Measurements from ENCODE around the gene VWA2. TPM values are rescaled to one million over a fixed set of nuclear protein-coding genes. Genes with fewer than 3 reads are reported as not detected.

VWA2 gene
- total RNA-seq, 1 experiment from 2014 or later = 1.6 TPM

DNA sequence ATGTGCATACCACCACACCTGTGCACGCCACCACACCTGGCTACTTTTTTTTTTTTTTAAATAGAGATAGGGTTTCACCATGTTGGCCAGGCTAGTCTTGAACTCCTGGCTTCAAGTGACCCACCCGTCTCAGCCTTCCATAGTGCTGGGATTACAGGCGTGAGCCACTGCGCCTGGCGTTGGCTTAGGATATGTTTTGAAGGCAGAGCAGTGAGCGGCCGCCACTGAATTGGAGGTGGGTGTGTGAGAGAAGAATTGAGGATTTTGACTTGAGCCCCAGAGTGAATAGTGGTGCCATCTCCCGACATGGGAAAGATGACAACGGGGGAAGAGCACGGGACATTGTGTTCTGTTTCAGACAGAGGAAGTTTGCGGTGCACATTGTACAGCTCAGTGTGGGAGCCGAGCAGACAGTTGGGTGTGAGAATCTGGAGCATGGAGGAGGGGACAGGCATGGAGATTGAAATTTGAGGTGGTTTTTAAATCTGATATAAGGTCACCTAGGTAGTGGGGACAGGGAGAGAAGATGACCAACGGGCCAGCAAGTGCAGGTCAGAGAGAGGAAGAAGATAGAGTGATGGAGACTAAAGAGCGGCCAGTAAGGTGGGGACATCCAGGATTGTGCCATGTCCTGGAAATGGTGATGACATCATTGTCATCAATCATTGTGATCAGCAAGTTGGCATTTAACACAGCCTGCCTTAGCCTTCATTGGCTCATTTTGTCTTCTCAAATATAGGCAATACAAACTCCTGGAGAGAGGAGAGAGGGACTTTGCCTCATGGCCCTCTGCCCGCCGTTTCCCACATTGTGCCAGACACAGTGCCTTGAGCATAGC, 35.8 kb downstream of the VWA2 start:
- Mint-ChIP-seq H3K4me1 (no peaks in the 10 kb centered on the region), H3K27me3 (ENCODE audit: low read depth) (peaks cover 5% of the 10 kb centered on the region), H3K27ac (no peak overlapping the region), H3K4me3 (no peak overlapping the region; a peak in 1 of 5 replicates), H3K9me3 (no peaks in the 10 kb centered on the region), H3K36me3 (ENCODE audit: insufficient read depth in 1 of 3, low read depth in 3 of 3) (no peaks in the 10 kb centered on the region)
- no peaks in the 10 kb centered on the region for H3K27me3 ChIP-seq (ENCODE audit: insufficient read depth, low read length)
- H2BK20ac ChIP-seq (ENCODE audit: low read depth, low read length, poor library complexity, severe bottlenecking) = no peak overlapping the region
- DNase-seq = no peak
- H3K23ac ChIP-seq (ENCODE audit: insufficient read length, low read depth, low read length) = no peak overlapping the region
- WGBS (ENCODE audit: extremely low coverage, insufficient read length, low lambda C conversion rate) = no CpG with 5 or more reads among the region's 16 CpGs
- H3K79me1 ChIP-seq (ENCODE audit: insufficient read depth, low read depth, low read length, poor library complexity, severe bottlenecking) = no peaks in the 10 kb centered on the region
- no peaks in the 10 kb centered on the region for H3K9me3 ChIP-seq (ENCODE audit: control insufficient read depth, low read depth, low read length)
- no peaks in the 10 kb centered on the region for H3K23me2 ChIP-seq (ENCODE audit: insufficient read length, low read depth, low read length, poor library complexity, severe bottlenecking)
- H2AK5ac ChIP-seq (ENCODE audit: insufficient read length, low read length) = no peak overlapping the region
- no peaks in the 10 kb centered on the region for H3K4me1 ChIP-seq (ENCODE audit: insufficient read depth, low read length)
- no peaks in the 10 kb centered on the region for H3K79me2 ChIP-seq (ENCODE audit: insufficient read depth, low read length)
- no peak overlapping the region for H2BK120ac ChIP-seq (ENCODE audit: low read depth, low read length, poor library complexity, severe bottlenecking)
- H3K4me2 ChIP-seq (ENCODE audit: insufficient read depth, insufficient read length, low read length) = no peak overlapping the region
- no peak overlapping the region for H3K27ac ChIP-seq (ENCODE audit: insufficient read length, low read depth, low read length)
- no peak overlapping the region for H3T11ph ChIP-seq (ENCODE audit: low read length)
- no peak overlapping the region for H3K4ac ChIP-seq (ENCODE audit: low read depth, low read length)
- no peak overlapping the region for H3K56ac ChIP-seq (ENCODE audit: insufficient read length, low read depth, low read length)
- no peak overlapping the region for H2BK12ac ChIP-seq (ENCODE audit: insufficient read length, low read depth, low read length)
- no peak overlapping the region for H4K91ac ChIP-seq (ENCODE audit: insufficient read length, low read depth, low read length)
- no peak overlapping the region for H3K14ac ChIP-seq (ENCODE audit: insufficient read depth, low read length)
- H3K9ac ChIP-seq (ENCODE audit: extremely low read depth, insufficient read length, low read length) = no peak overlapping the region
- H4K8ac ChIP-seq (replicated peaks; ENCODE audit: insufficient read length, low read depth, low read length) = no peak overlapping the region
- TF ChIP-seq, protein P1, sequence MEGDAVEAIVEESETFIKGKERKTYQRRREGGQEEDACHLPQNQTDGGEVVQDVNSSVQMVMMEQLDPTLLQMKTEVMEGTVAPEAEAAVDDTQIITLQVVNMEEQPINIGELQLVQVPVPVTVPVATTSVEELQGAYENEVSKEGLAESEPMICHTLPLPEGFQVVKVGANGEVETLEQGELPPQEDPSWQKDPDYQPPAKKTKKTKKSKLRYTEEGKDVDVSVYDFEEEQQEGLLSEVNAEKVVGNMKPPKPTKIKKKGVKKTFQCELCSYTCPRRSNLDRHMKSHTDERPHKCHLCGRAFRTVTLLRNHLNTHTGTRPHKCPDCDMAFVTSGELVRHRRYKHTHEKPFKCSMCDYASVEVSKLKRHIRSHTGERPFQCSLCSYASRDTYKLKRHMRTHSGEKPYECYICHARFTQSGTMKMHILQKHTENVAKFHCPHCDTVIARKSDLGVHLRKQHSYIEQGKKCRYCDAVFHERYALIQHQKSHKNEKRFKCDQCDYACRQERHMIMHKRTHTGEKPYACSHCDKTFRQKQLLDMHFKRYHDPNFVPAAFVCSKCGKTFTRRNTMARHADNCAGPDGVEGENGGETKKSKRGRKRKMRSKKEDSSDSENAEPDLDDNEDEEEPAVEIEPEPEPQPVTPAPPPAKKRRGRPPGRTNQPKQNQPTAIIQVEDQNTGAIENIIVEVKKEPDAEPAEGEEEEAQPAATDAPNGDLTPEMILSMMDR (conservative IDR thresholded peaks at IDR 0.05) = no peak
- no peak overlapping the region for H3K18ac ChIP-seq (ENCODE audit: insufficient read length, low read depth, low read length)
- H2AFZ ChIP-seq (ENCODE audit: low read length) = no peak overlapping the region
- no peaks in the 10 kb centered on the region for H4K20me1 ChIP-seq (ENCODE audit: control insufficient read depth, insufficient read depth, insufficient read length)
- H4K5ac ChIP-seq (ENCODE audit: insufficient read length, low read depth, low read length) = no peak overlapping the region
- no peak overlapping the region for H2BK15ac ChIP-seq (ENCODE audit: low read depth, low read length)
- no peak overlapping the region for H2BK5ac ChIP-seq (ENCODE audit: insufficient read length, low read length)
